Body of pancreas (tissue), 4 donors: ENCODE data around the gene KIRREL3.

Source experiments
- CTCF ChIP-seq, 7 experiments: fragments of 450-650 bp in 4 of 7; fragments of 200-600 bp in 3 of 7; sonication (generic) in 3 of 7; IDR thresholded peaks; one replicate each; pipeline ENCODE4 v1.5.1; 2016 to 2019; ENCODE audit warnings: antibody characterized with exemption in 7 of 7
- POLR2A ChIP-seq, 3 donors: fragments of 450-650 bp; IDR thresholded peaks; one replicate each; pipeline ENCODE4 v1.6.1; 2016; ENCODE audit warnings: antibody characterized with exemption in 3 of 3, mild to moderate bottlenecking in 2 of 3

GRCh38 chr11:126456089-126456488, 544.5 kb downstream of the KIRREL3 start:
- TF ChIP-seq POLR2A (IDR thresholded peaks at IDR 0.05) (no peak), CTCF (IDR thresholded peaks at IDR 0.05) (no peak)
